Measurements from ENCODE around the gene PAN3. TPM values are rescaled to one million over a fixed set of nuclear protein-coding genes. Genes with fewer than 3 reads are reported as not detected.
"Not testable (repeated sequence)": the region's sequence is repeated elsewhere in the genome, so short reads cannot be mapped to it uniquely, and the experiment has no call there.

PAN3 gene
- total RNA-seq, 1 donor from 2014 or later, result 21.6 TPM

DNA sequence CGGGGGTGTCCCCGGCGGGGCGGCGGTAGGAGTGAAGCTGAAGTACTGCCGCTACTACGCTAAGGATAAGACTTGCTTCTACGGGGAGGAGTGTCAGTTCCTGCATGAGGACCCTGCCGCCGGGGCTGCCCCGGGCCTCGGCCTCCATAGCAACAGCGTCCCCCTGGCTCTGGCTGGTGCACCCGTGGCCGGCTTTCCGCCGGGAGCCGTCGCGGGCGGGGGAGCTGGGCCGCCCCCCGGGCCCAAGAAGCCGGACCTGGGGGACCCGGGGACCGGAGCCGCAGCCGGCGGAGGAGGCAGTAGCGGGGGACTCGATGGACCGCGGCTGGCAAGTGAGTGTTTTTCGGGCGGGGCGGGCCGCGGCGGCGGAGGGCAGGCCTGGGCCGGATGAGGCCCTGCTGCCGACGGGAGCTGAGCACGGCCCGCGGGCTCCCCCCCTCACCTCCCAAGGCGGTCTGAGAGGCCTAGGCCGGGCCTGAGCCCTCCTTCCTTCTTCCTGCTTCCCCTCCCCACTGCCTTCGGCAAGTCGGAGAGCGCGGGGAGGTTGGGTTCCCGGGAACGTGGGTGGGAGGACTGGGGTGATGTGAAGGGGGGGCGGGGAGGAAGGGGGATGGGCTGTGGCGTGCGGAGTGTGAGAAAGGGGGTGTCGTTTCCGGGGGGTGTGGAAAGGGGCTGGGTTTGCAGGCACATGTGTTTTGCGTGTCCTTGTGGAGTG is 568 bp downstream of the PAN3 start:
- DNase-seq, result peak; percentile 89

DNA sequence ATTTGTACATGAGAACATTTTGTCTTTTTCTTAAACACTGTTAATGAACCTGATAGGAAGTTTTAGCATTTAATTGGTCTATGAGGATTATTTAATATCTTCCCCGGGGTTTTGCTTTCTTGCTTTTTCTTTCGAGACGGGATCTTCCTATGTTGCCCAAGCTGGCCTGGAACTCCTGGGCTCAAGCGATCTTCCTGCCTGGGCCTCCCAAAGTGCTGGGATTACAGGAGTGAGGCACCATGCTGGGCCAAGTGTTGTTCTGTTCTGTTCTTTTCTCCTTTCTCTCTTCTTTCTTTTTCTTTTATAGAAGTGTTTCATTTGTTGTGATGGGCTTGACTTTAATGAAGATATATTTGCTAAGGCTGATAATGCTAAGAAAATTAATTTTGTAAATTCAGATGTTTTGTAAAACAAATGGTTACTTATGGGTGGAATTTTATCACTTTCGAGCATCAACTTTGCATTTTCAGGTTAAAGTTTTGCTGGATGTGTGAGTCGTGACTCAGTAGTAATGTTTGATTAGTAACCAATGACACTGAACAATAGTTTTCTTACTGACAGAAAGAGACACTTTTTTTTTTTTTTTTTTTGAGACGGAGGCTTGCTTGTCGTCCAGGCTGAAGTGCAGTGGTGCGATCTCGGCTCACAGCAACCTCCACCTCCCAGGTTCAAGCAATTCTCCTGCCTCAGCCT is 2.2 kb downstream of the PAN3 start:
- DNase-seq, result no peak

DNA sequence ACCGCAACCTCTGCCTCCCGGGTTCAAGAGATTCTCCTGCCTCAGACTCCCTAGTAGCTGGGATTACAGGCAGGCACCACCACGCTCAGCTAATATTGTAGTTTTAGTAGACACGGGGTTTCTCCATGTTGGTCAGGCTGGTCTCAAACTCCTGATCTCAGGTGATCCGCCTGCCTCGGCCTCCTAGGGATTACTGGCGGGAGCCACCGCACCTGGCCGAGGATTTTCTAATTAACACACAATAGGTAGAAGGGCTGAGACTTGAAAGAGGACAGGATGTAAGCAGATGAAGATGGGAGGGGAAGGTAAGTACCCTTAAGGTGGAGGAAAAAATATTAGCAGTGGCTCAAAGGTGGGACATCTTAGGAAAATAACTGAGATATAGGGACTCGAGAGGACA is 3.2 kb downstream of the PAN3 start:
- DNase-seq, result not testable (repeated sequence)

DNA sequence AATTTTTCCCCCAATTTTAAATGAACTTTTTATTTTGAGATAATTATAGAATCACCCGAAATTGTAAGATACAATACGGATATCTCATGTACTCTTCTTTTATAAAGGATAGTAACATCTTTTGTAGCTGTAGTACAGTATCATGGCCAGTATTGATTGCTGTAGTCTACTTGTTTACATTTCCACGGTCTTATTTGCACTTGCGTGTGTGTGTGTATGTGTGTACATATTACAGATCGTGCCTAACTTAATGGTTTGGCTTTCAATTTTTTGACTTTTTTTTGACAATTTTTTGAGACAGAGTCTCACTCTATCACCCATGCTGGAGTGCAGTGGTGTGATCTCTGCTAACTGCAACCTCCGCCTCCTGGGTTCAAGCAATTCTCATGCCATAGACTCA is 6.7 kb downstream of the PAN3 start:
- DNase-seq, result no peak

DNA sequence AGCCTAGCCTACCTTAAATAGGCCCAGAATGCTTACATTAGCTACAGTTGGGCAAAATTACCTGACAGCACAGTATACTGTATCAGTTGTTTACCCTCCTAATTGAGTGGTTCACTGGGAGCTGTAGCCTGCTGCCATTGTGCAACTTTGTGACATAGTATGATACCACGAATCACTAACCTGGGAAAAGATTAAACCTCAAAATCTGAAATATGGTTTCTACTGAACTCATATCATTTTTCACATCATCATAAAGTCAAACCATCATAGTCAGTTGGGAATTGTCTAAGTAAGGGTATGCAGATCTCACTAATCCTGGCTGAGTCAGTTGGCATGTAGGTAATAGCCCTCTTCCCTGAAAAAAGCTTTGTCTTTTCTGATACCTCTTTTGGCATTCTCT is 9.2 kb downstream of the PAN3 start:
- no peak for DNase-seq

DNA sequence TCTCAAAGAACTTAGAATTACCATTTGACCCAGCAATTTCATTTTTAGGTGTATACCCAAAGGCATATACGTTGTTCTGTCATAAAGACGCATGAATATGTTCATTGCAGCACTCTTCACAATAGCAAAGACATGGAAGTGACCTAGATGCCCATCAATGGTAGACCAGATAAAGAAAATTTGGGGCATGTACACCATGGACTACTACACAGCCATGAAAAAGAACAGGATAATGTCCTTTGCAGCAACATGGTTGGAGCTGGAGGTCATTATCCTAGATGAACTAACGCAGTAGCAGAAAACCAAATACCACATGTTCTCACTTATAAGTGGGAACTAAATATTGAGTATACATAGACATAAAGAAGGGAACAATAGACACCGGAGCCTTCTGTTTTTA is 20.7 kb downstream of the PAN3 start:
- DNase-seq, result no peak

DNA sequence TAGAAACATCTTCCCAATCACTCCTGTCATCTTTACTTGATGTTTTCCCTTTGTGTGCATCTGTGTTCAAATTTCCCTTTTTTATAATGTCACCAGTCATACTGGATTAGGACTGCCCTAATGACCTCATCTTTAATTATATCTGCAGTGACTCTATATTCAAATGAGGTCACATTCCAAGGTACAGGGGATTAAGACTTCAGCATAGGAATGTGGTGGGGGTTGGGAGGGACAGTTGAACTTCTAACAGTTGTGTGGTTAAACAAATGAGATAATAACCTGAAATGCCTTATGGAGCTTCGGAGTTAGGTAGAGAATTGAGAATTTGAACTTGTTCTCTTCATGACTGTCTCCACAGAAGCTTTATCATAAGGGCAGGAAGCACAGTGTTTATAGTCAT is 23.0 kb downstream of the PAN3 start:
- DNase-seq, result peak; percentile 37

DNA sequence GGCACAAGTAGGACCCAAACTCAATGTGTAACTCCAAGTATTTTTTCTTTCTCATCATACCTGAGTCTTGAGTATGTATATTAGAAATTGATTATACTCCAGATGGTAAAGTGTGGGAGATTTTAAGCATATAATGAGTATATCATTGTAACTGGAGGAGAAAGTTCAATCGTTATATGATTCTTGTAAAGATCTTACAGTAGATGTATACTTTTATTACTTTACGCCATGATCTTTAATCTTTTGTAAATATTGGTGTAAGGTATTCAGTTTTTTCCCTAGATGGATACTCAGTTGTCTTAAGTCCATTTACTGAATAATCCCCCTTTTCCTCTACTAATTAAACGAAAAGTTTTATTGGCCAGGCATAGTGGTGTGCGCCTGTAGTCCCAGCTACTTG is 25.2 kb downstream of the PAN3 start:
- DNase-seq, result no peak

DNA sequence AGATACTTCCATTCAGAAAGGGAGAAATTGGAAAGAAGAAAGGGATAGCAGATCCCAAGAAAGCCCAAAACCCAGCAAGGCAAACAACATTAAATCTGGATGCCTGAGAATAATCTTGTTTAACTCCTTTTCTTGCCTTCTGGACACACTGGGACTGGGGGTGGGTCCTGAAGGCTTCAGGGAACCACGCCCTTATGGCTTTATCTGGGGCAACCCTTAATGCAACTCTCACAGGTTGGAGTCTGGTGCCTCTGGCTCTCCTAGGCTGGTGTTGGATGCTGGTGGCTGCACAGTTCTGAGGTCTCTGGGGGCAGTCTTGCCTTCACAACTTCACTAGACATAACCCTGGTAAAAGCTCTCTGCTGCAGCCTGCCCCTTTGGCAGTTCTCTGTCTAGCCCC is 27.9 kb downstream of the PAN3 start:
- no peak for DNase-seq

DNA sequence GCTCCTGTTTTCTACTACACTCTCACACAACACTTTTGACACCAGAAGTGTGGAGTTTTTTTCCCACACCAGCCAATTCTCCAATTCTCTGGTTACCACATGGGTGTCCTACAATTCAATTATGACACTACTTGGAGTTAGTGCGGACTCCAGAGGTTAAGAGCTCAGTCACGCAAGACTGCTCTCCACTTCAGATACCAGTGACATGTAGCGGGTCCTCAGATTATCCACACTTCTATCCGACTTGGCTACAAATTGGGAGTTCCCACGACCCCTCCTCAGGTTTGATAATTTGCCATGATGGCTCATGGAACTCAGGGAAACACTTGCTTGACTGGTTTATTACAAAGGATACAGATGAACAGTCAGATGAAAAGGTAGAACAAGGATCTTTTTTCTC is 32.9 kb downstream of the PAN3 start:
- no peak for DNase-seq

DNA sequence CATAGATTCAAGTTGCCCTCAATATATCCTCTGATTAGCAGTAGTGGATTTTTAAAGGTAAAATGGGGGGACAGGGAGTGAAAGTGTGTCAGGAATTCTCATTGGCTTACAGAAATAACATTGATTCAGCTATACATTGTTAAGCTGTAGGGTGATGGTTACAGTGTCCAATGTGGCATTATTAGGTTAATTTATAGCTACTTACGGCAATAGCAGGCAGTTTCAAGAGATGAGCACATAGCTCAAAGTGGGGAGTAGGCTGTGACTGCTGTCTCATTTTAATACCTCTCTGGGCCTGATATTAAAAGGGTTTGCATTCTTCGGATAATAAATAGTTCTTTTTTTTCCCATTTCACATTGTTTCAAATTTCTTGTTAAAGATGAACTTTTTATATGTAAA is 34.6 kb downstream of the PAN3 start:
- no peak for DNase-seq

DNA sequence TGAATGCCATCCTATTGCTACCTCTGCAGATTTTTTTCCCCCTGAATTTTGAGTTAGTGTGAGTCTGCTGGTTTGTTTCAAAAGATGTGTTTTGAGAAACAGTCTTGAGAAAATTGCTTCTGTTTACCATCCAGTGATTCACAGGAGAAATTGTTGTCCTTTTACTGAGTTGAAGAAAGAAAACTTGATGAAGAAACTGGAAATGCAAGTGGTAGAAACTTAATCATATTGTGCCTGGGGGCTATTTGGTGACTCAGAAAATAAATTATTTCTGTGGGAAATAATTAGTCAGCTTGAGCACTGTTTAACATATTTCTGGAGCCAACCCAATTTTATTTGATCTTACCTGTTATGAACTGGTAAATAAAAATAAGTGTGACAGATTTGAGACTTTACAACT is 35.4 kb downstream of the PAN3 start:
- no peak for DNase-seq

DNA sequence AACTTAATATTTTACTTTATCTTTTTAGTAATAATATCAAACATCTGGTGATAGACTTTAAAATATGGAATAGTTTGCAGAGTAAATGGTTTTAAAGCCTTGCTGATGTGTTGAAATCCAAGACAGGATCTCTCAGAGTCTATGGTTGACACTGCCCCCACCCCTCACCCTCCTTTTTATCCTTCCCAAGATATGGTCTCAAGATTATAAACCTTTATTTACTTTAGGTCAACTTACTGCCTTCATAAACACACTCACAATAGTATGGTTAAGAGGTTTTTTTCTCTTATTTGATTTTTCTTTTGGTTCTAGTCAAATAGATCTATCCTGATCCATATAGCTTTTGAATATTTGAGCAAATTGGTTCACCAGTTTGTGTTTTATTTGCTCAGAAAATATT is 39.0 kb downstream of the PAN3 start:
- no peak for DNase-seq

DNA sequence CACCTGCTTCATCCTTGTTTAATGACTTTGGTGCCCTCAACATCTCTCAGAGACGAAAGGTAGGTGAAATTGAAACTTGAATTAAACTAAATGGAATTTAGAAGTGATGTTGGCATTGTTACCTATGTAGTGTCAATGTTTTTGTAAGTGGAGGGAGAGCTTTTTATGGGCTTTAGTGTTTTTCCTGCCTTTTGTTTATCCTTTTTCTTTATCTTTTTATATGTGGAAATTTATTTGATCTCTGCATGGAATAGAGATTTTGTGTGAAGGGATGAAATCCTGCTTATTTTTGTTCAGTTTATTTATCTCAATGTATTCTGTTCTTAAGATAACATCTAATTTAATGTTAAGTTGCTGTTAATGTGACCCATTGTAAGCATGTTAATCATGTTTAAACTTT is 39.5 kb downstream of the PAN3 start:
- no peak for DNase-seq

DNA sequence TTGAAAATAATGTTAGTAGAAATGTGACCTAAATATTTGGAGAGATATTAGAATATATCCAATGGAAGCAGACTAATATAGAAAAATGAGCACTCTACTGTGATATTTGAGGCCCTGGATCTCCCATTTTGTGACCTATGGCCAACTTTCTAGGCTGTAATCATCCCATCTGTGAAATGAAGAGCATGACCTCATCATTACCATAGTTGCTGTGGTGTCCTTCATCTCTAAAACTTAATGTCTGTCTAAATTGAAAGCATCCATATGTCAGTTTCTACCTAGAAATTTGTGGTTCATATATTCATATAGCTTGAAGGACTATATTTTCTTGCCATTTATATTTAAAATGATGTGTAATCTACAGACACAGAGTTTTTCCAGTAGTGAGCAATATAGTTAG is 41.6 kb downstream of the PAN3 start:
- DNase-seq, result no peak

DNA sequence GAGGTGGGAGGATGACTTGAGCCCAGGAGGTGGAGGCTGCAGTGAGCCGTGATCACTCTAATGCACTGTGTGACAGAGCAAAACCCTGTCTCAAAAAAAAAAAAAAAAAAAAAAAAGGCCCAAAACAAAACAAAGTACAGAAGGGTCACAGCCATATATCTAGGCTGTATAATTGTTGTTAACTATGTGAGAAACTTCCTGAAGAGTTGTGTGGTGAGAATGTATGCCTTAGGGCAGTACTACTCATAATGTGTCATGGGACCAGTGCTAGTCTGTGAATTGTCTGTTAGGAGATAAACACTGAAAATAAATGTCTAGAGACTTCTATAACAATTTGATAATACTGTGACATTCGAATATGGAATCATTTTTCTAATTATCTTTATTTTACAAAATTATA is 43.1 kb downstream of the PAN3 start:
- peak; percentile 51 for DNase-seq

DNA sequence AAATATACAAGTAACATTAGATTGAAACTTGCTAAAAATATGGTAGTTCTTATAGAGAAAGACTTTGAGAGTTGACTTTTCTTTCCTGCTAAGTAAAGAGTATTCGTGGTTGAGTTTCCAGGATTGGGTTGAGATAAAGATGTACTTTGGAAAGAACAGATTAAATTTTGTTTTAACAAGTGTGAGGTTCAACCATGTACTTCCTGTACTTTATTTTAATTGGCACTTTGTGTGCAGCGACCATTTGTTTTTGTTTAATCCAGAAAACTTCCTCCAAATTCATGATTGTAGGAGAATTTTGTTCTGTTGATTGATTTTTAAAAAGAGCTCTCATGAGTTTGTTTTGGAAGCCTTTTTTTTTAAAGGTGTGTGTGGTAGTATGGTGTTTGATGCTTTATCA is 46.9 kb downstream of the PAN3 start:
- DNase-seq, result peak; percentile 30

DNA sequence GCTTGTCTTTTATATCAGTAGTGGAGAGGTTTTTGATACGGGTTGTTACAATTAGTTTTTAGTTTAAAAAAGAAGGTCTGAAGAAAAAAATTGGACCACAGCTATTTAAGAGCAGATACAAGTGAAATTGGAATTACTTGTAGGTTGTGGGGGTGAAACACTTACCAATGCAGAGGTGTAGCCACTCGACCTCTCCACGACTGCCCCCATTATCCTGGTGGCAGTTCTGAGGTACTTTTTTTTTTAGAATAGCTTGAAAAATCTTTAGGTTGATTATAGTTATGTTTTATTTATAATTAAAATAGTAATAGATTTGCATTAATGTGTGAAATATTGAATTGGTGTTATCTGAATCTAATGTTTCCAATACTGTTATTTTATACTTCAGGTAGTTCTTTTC is 60.7 kb downstream of the PAN3 start:
- no peak for DNase-seq

DNA sequence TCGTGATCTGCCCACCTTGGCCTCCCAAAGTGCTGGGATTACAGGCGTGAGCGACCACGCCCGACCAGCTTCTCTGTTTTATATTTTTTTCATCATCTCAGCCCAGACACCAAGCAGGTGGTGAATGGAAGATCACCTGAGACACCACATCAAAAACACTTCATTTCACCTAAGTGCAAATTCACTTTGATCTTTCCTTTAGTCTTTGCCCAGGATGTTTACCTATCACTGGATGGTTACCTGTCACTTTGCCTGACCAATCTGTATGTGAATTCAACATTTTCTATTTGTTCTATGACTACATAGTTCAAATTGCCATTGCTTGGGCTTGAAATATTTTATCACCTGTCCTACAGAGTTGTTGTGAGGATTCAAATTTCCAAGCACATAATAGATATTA is 65.7 kb downstream of the PAN3 start:
- DNase-seq, result no peak

DNA sequence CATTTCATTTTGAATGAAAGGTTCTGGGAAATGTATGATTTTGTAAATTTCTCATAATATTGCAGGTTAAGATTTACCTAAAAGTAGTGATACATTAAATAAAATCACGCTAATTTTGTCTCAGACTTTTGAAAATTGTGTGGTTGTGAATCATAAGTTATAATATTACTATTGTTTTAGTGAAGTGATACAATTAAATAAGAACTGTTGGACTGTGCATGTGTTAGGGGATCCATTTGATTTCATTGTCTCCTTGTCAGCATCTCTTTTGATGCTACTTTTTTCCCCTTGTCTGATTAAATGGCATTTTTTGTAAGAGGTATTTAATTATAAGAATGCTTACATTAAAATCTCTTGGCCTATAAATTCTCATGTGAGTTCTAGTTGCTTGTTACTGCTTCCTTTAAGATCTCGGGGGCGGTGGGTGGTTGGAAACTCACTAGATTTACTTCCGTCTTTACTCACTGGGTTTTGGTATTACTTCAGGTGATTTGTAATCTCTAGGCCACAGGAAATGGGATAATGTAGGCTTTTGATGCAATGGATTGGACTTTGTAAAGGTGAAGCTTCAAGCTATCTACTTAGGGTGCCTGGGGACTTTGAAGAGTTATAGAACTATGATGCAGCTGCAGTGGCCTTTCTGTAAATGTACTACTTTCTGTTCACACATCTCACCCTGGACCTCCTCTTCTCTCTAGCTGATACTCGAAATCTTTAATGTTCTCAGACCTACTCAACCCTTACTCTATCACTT is 66.5 kb downstream of the PAN3 start:
- no peak for DNase-seq

DNA sequence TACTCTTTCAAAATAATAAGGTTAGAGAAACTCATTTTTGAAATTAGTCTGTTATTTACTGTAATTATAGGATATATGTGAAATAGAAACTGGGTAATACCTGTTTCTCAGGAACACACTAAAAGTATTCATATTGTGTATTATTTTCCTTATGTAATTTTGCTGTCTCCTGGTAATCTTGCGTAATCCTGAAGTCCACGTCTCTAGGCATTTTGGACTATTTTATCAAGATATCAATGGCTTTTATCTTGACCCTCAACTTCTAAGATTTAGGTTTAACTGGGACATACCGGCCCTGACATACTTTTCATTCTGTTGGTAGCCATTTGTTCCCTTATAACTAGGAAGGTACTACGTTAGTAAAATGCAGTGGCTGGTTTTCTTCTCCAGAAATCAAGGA is 80.3 kb downstream of the PAN3 start:
- DNase-seq, result no peak

DNA sequence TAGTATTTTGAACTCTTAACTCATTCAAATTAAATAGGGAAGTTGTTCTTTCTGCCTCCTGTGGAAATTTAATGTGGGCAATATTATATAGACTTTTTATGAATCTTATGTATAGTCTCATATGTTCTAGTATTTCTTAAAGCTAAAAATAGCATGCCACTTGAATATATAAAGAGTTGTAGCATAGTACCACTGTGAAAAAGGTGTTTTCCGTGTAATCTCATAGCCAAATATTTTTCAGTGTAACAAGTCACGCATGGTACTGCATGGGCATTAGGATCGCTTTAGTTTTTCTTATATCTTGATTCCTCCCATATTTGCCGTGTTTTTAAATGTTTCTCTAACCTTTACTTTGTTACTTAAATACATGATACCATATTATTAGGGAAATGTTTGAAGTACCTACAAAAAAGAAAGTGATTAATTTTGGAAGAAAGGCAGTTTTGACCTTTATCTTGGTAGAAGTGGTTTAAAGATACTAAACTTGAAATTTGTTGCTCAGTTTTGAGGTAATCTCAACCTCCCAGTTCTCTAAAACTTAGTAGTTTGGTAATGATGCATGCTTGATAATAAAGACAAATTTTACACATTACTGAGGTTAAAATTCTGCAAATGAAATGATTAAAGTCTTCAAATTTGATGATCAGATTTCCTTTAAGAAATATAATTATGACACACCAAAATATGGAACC is 81.2 kb downstream of the PAN3 start:
- DNase-seq, result no peak

DNA sequence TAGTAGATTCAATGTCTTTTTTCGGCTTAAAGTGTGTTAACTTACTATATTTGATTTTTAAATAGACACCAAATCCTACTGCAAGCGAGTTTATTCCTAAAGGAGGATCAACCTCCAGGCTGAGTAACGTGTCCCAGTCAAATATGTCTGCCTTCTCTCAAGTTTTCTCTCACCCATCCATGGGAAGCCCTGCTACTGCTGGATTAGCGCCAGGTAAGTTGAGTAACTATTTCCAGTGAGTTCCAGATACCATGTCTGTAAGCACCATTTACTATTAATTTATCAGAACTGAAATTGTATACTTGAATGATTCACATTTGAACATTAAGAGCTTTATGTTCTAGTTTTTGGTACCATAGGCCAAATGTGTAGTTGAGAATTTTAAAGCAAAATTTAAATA is 81.8 kb downstream of the PAN3 start:
- DNase-seq, result peak; percentile 8
